Panc1 (cell line): Measurements from ENCODE around the gene SEC63. TPM values are rescaled to one million over a fixed set of nuclear protein-coding genes. Genes with fewer than 3 reads are reported as not detected.

Experiments used
- ATAC-seq: fragments of 200-7000 bp; cut with Tn5 transposase; 2 replicates; pipeline ENCODE4 v1.9.1; 2020; ENCODE audit warnings: mild to moderate bottlenecking, moderate library complexity
- BruUV-seq: library from RNA; stranded (reverse); fragments of 400-500 nt; replicated peaks from 2 replicates; lab custom pipeline; 2021; lab: Mats Ljungman, UMichigan
- CTCF ChIA-PET: fragments of 300-600 bp; sonication (Branson Sonifier 250); formaldehyde crosslinking; loops from one replicate; lab custom pipeline; 2022; ENCODE audit warnings: antibody characterized with exemption; lab: Charles Lee
- POLR2A ChIA-PET: fragments of 300-600 bp; sonication (Branson Sonifier 250); formaldehyde crosslinking; loops from one replicate; lab custom pipeline; 2022; ENCODE audit warnings: antibody characterized with exemption; lab: Charles Lee
- DNase-seq: peaks from one replicate; pipeline ENCODE4 v3.0.0-alpha.2; 2010; ENCODE audit warnings: low read depth, low spot score
- H3K27ac ChIP-seq: 2 replicates; pipeline ENCODE4 v1.5.1; 2011; ENCODE audit warnings: mild to moderate bottlenecking, low read length, inconsistent platforms
- H3K27me3 ChIP-seq: fragments of 200-500 bp; sonication (Bioruptor generic); 2 replicates; pipeline ENCODE4 v1.6.0; 2014; ENCODE audit warnings: low read length, inconsistent platforms; ENCODE audit not compliant: control insufficient read depth, insufficient read depth
- H3K36me3 ChIP-seq: fragments of 200-500 bp; sonication (Bioruptor generic); 2 replicates; pipeline ENCODE4 v1.5.1; 2014; ENCODE audit warnings: inconsistent platforms, mild to moderate bottlenecking, low read length, moderate library complexity; ENCODE audit not compliant: control insufficient read depth, insufficient read depth
- H3K4me1 ChIP-seq: 2 replicates; pipeline ENCODE4 v1.5.1; 2011; ENCODE audit warnings: inconsistent platforms, mild to moderate bottlenecking, low read length, moderate library complexity; ENCODE audit not compliant: control insufficient read depth, insufficient read depth
- H3K4me3 ChIP-seq, 2 experiments: 2 replicates each; pipeline ENCODE4 v1.5.1; 2011 to 2012; ENCODE audit warnings: low read depth in 2 of 2, low read length in 2 of 2, mild to moderate bottlenecking in 2 of 2, inconsistent platforms in 1 of 2, moderate library complexity in 1 of 2
- H3K9me3 ChIP-seq: fragments of 200-500 bp; sonication (Bioruptor generic); 2 replicates; pipeline ENCODE4 v1.5.1; 2014; ENCODE audit warnings: low read depth, mild to moderate bottlenecking, inconsistent platforms, low read length, moderate library complexity; ENCODE audit not compliant: control insufficient read depth, insufficient read depth
- CTCF ChIP-seq: fragments of 450-650 bp; IDR thresholded peaks from 2 replicates; pipeline ENCODE4 v1.5.1; 2017; ENCODE audit warnings: mild to moderate bottlenecking
- POLR2AphosphoS5 ChIP-seq: IDR thresholded peaks from 2 replicates; pipeline ENCODE4 v1.6.1; 2012; ENCODE audit warnings: mild to moderate bottlenecking, low read depth, low read length, moderate library complexity
- REST ChIP-seq, 2 experiments: IDR thresholded peaks; 2 replicates each; pipeline ENCODE4 v1.6.1; 2011 to 2012; ENCODE audit warnings: low read depth in 2 of 2, control low read depth in 1 of 2, low read length in 1 of 2, mild to moderate bottlenecking in 1 of 2, moderate library complexity in 1 of 2; ENCODE audit not compliant: insufficient read depth in 1 of 2
- SIN3A ChIP-seq: IDR thresholded peaks from 2 replicates; pipeline ENCODE4 v1.6.1; 2012; ENCODE audit warnings: low read depth, mild to moderate bottlenecking, low read length, moderate library complexity, borderline replicate concordance; ENCODE audit not compliant: insufficient read depth
- TCF7L2 ChIP-seq: IDR thresholded peaks from 2 replicates; pipeline ENCODE4 v1.6.1; 2011; ENCODE audit warnings: mild to moderate bottlenecking, low read depth, low read length, inconsistent platforms
- in situ Hi-C: cut with HindIII; loops from 2 replicates; pipeline ENCODE4 v1.10.0; 2016; ENCODE audit warnings: low sequenced_read_pairs, low pct_unique_long_range_greater_than_20kb
- intact Hi-C: fragments of 100-400 bp; cut with micrococcal nuclease; formaldehyde crosslinking; loops from one replicate; pipeline ENCODE4 v1.10.0; 2022; ENCODE audit not compliant: unreplicated experiment
- total RNA-seq: library from RNA; stranded (reverse); gene quantifications from one replicate; pipeline ENCODE4 v1.2.1, GENCODE V29; 2021; ENCODE audit not compliant: unreplicated experiment

Gene SEC63
- total RNA-seq, 1 experiment from 2014 or later = 172 TPM

GRCh38 chr6:107849325-107849724 is 108.7 kb downstream of the SEC63 start:
- H3K4me1 ChIP-seq = no peaks in the 10 kb centered on the region
- no peak for DNase-seq
- no peak overlapping the region for H3K4me3 ChIP-seq
- ATAC-seq = no peak
- intact Hi-C loops = no loop called here
- no peaks in the 10 kb centered on the region for H3K36me3 ChIP-seq
- no peaks in the 10 kb centered on the region for H3K9me3 ChIP-seq
- no peak overlapping the region for H3K27ac ChIP-seq
- ChIA-PET CTCF (interaction anchor here (0.9 to 1.2 kb wide), 2 partner anchors 170 to 733 kb away, joined by 3 to 4 read pairs; no protein-coding TSS in a partner anchor), POLR2A (no interaction called here)
- no peaks in the 10 kb centered on the region for H3K27me3 ChIP-seq
- in situ Hi-C loops = no loop called here
- TF ChIP-seq REST (IDR thresholded peaks at IDR 0.05; ENCODE audit: insufficient read depth in 1 of 2, low read depth in 2 of 2, low read length in 1 of 2) = no peak
- TF ChIP-seq SIN3A = no peak
- no peak for TF ChIP-seq POLR2AphosphoS5
- TF ChIP-seq CTCF = no peak
- TF ChIP-seq TCF7L2 = no peak
- no TSS peak for BruUV-seq

- intact Hi-C loops (loop anchor here (1.0 kb wide), 1 partner anchor 173 kb away; no protein-coding TSS in a partner anchor), in situ Hi-C loops (no loop called here)
- DNase-seq (peak; percentile 18), ATAC-seq (peak; percentile 96)
- no peaks in the 10 kb centered on the region for H3K36me3 ChIP-seq
- ChIA-PET CTCF (interaction anchor here (0.5 to 2.5 kb wide), 9 partner anchors 19 to 1513 kb away, joined by 3 to 13 read pairs (median 4); no protein-coding TSS in a partner anchor), POLR2A (interaction anchor here (0.6 to 1.0 kb wide), 2 partner anchors 173 to 361 kb away, joined by 3 read pairs; no protein-coding TSS in a partner anchor)
- no peaks in the 10 kb centered on the region for H3K9me3 ChIP-seq
- TF ChIP-seq POLR2AphosphoS5 = no peak
- TF ChIP-seq TCF7L2 = no peak
- peak; percentile 99 for TF ChIP-seq CTCF
- H3K4me3 ChIP-seq = peak overlapping the region; percentile 45 to 71
- H3K27ac ChIP-seq = peak overlapping the region; percentile 30; the same call in 1 of the 2 replicates
- BruUV-seq = no TSS peak
- no peaks in the 10 kb centered on the region for H3K4me1 ChIP-seq
- no peaks in the 10 kb centered on the region for H3K27me3 ChIP-seq
These were observed 109.9 kb downstream of the SEC63 start for GRCh38 chr6:107847844-107848802.
